GM19043 (cell line): ENCODE measurements around the gene RSRC1.
"Not testable (repeated sequence)": the region's sequence is repeated elsewhere in the genome, so short reads cannot be mapped to it uniquely, and the experiment has no call there.

Experiments
- ATAC-seq: cut with Tn5 transposase; IDR thresholded peaks from one replicate; pipeline ENCODE4 v1.9.1; 2021; ENCODE audit warnings: low read depth; ENCODE audit not compliant: unreplicated experiment

Gene RSRC1

GRCh38 chr3:158109804-158110657 is at the start of gene RSRC1:
Gene RSRC1 (plus strand): TSS chr3:158110089. CDS start chr3:158122105, 12,016 bp downstream.
- peak; percentile 71 for ATAC-seq

GRCh38 chr3:158065574-158065973 is 44.3 kb upstream of the RSRC1 start:
- not testable (repeated sequence) for ATAC-seq

GRCh38 chr3:158072790-158073189 is 37.1 kb upstream of the RSRC1 start:
- no peak for ATAC-seq

- ATAC-seq = no peak
These were observed 35.3 kb upstream of the RSRC1 start for GRCh38 chr3:158074591-158074990.

GRCh38 chr3:158079599-158079998 is 30.3 kb upstream of the RSRC1 start:
- ATAC-seq = no peak

- ATAC-seq = no peak
These were observed 25.2 kb upstream of the RSRC1 start for GRCh38 chr3:158084651-158085050.

- ATAC-seq = no peak
These were observed 24.5 kb upstream of the RSRC1 start for GRCh38 chr3:158085358-158085757.

- no peak for ATAC-seq
These were observed 24.0 kb upstream of the RSRC1 start for GRCh38 chr3:158085931-158086330.

GRCh38 chr3:158086361-158086760 is 23.5 kb upstream of the RSRC1 start:
- no peak for ATAC-seq

GRCh38 chr3:158086776-158087175 is 23.1 kb upstream of the RSRC1 start:
- no peak for ATAC-seq

- no peak for ATAC-seq
These were observed 18.4 kb upstream of the RSRC1 start for GRCh38 chr3:158091531-158091930.

GRCh38 chr3:158093526-158093925 is 16.4 kb upstream of the RSRC1 start:
- no peak for ATAC-seq

GRCh38 chr3:158094235-158095110 is 15.4 kb upstream of the RSRC1 start:
- peak; percentile 31 for ATAC-seq

- peak; percentile 21 for ATAC-seq
These were observed 14.6 kb upstream of the RSRC1 start for GRCh38 chr3:158095111-158095813.

GRCh38 chr3:158095814-158096704 is 13.8 kb upstream of the RSRC1 start:
- ATAC-seq = no peak

- ATAC-seq = no peak
These were observed 12.8 kb upstream of the RSRC1 start for GRCh38 chr3:158097081-158097592.

- ATAC-seq = peak; percentile 79
These were observed 12.1 kb upstream of the RSRC1 start for GRCh38 chr3:158097593-158098308.

- no peak for ATAC-seq
These were observed 11.6 kb upstream of the RSRC1 start for GRCh38 chr3:158098309-158098639.

- no peak for ATAC-seq
These were observed 11.0 kb upstream of the RSRC1 start for GRCh38 chr3:158098834-158099424.
